GM11168 (cell line): ENCODE measurements around the gene CFAP92.

Experiments
- in situ Hi-C: fragments of 300-500 bp; cut with MboI; formaldehyde crosslinking; loops from one replicate; pipeline ENCODE4 v1.12.0; 2022; ENCODE audit warnings: low sequenced_read_pairs; ENCODE audit not compliant: unreplicated experiment

The CFAP92 gene

GRCh38 chr3:128873244-128874022 is 120.4 kb downstream of the CFAP92 start:
- in situ Hi-C loops = no loop called here

GRCh38 chr3:128872744-128873143 is 121.1 kb downstream of the CFAP92 start:
- in situ Hi-C loops = no loop called here

- in situ Hi-C loops = no loop called here
Measured at GRCh38 chr3:128872282-128872681, 121.6 kb downstream of the CFAP92 start.

- in situ Hi-C loops = no loop called here
Measured at GRCh38 chr3:128870347-128870746, 123.5 kb downstream of the CFAP92 start.

- in situ Hi-C loops = loop anchor here (5.0 kb wide), 1 partner anchor 615 kb away; no protein-coding TSS in a partner anchor
Measured at GRCh38 chr3:128867200-128868125, 126.4 kb downstream of the CFAP92 start.

GRCh38 chr3:128864849-128865804 is 128.7 kb downstream of the CFAP92 start:
- in situ Hi-C loops = loop anchor here (5.0 kb wide), 1 partner anchor 617 kb away; no protein-coding TSS in a partner anchor

- in situ Hi-C loops = no loop called here
Measured at GRCh38 chr3:128864351-128864811, 129.5 kb downstream of the CFAP92 start.

GRCh38 chr3:128863560-128863959 is 130.3 kb downstream of the CFAP92 start:
- in situ Hi-C loops = no loop called here

- in situ Hi-C loops = no loop called here
Measured at GRCh38 chr3:128861491-128861890, 132.4 kb downstream of the CFAP92 start.
